T-helper 9 cell (primary cell): Measurements from ENCODE around the gene ALPK3.

Source experiments
- DNase-seq: peaks from one replicate; pipeline ENCODE4 v3.0.0-alpha.2; 2020

ALPK3 gene

DNA sequence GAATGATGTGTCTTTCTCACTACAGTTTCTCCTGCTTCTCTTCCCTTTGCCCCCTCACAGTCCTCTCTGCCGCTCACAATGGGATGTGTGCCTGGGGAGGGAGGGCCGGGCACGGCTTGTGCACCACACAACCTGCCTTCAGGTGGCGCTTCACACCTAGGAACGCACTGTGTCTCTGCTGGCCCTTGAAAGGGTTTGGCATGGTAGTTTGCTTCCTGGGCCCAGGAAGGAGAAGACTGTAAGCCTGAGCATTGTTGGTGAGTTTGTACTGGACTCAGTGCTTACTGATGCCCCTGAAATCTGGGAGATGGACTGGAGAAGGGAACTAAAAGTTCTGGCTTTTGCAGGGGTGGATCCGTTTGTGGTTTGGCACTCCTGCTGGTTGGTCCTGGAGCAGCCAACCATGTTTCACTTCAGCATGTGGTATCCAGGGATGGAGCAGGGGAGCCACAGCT, 9.2 kb downstream of the ALPK3 start:
- no peak for DNase-seq

- no peak for DNase-seq
These were observed 10.1 kb downstream of the ALPK3 start for GRCh38 chr15:84827246-84827645.

- DNase-seq, result no peak
These were observed 11.1 kb downstream of the ALPK3 start for GRCh38 chr15:84828086-84828908.

DNA sequence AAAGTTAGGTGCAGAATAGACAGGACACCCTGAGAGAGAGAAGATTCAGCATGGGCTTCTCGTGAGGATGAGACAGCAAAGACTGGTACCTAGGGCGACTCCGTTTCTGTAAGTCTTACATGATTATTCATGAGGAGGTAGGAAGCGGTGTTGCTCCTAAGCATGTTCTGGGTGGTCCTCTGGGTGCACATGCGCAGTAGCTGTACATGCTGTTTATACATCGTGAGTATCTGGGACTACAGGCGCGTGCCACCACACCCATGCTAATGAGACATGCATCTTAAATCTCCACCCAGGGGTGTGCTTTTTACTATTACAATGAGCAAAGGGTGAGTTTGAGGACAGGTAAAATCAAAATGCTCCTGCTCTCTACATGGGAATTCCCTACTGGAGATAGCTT, 12.3 kb downstream of the ALPK3 start:
- no peak for DNase-seq

DNA sequence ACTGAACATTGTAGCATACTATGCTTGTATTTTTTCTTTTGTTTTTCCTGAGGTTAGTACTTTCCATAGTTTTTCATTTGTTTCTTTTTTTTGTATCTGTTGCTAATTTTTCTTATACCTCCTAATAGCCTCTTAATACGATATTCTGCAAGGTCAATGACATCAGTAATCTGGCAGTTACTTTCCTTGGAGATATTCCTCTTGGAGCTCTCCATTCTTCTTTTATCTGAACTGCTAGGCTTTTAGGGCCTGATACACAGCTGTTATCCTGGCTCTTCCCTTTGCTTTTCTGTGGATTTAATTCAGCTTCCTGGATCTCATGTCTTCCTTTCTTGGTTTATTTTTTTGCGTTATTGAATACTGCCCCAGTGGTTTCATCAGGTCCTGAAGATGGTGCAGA, 12.9 kb downstream of the ALPK3 start:
- no peak for DNase-seq

DNA sequence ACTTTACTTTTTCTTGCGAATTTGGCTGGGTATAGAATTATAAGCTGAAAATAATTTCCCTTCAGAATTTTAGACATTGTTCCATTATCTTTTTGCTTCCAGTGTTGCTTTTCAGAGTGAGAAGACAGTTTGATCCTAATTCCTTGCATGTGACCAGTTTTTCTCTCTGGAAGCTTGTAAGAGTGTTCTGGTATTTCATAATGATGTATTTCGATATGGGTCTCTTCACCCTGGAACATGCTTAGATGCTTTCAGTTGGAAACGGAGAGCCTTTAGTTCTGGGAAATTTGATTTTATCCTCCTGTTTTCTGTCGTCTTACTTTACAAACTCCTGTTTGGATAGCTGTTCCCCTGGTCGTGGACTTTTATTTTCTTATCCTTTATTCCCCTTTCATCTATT, 13.9 kb downstream of the ALPK3 start:
- no peak for DNase-seq

DNA sequence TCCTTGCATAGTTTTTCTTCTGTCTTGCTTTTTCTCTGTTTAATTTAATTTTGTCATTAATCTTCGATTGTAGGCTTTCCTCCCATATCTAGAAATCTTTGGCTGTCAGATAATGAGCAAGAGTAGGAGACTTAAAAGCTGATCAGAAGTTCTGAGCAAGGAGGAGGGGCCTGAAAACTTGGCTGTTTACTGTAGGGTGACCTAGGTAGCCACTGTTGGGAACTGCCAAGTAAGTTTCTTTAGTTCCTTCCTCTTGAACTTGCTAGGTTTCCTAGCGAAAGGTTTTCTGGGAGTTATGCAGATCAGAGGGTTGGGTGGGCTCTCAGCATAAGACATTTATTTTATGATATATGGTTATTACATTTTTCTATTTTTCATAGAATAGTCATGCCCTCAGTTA, 14.5 kb downstream of the ALPK3 start:
- no peak for DNase-seq

DNA sequence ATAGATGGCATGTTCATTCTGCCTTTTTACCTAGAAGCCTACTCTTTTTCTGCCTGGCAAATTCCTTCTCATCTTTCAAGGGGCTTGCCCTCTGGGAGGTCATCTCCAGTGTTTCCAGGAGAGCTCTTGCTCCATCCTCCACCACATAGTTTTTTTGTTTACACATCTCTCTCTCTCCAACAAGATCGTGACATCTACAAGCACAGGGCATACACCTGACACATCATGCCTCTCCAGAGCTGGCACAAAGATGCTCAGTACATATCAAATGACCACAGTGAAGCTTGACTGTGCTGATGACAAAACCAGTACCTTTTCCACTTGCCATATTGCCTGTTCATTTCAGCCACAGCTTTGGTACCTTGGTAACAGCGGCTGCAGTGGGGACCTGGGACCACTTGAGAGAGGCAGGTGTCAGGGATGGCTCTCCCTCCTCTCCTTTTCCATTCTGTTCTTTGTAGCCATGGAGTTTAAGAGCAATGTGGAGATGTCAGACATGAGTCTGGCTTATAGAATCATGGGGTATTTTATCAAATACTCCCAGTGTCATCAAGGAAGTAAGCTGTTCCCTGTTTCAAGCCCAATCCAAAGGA, 15.4 kb downstream of the ALPK3 start:
- no peak for DNase-seq

DNA sequence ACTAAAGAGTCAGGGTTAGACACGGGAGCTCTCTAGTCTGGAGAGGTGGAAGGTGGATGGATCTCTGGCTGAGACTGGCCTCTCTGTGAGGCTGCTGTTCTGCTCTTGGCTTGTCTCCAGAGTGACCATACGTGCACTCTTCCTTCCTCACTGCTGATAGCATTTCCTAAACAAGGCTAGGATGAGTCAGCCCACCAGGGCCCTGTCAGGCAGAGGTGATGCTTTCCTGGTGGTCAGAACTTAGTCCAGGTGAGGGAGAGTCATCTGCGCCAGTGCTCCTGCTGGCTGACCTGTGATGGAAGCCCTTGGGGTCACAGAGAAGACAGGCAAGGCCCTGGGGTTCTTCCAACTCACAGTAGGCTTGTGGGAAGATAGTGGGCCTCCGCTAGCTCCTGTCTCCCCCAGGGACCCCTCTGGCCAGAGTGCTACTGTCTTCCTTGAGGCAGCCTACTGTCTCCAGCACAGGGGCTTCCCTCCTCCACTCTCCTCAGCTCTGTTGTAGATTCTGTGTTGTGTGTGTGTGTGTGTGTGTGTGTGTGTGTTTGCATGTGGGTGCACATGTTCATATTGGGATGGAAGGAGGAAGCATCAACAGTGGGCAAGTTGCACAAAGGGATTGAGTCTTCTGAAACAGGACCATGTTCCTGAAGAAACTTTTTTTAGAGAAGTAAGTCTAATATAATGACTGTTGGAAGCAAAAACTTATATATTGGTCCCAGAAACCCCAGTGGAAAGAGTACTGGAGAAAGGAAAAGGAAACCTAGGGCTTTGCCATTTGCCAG, 16.5 kb downstream of the ALPK3 start:
- DNase-seq, result no peak

- no peak for DNase-seq
These were observed 17.2 kb downstream of the ALPK3 start for GRCh38 chr15:84834229-84834955.

DNA sequence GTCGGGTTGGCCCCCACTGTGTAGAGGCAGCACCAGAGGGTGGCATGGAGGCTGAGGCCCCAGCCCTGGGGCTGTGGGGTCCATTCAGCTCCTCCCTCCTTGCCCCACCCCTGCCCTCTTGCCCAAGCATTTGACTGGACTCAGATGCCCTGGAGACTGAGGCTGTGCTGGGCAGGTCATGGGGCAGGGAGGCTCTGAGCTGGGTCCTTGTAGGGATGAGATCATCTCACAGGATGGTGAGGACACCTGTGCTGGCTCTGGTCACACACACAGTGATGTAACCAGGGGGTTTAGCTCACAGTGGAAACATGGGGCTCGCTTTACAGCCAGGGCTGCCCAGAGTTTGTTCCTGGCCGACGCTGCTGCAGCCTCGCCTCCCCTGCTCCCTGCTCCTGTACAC, 17.8 kb downstream of the ALPK3 start:
- DNase-seq, result no peak

DNA sequence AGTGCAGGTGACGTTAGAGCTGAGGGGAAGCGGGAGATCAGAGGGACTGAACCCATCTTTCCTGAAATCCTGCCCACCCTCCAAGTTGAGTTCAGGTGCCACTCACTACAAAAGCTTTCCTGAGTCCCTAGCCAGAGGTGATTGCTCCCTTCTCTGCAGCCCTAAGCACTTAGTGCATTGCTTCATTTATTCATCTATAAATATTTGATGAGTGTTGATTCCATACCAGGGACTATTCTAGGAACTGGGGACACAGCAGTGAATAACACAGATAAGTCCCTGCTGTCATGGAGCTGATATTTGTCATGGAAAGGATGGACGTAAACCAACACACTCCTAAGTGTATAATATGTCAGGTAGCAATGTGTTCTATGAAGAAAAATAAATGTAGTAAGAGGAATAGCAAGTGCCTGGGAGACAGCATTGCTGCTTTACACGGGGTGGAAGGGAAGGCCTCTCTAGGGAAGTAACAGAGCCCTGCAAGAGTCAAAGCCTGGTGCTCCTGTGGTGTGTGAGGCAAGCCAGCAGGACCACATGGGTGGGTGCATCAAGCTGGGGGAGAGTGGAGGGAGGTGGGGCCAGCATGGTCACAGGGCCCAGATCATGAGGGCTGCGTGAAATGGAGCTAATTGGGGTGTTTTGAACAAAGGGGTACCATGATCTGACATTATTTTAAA, 18.6 kb downstream of the ALPK3 start:
- no peak for DNase-seq

- no peak for DNase-seq
These were observed 19.7 kb downstream of the ALPK3 start for GRCh38 chr15:84836844-84837243.

DNA sequence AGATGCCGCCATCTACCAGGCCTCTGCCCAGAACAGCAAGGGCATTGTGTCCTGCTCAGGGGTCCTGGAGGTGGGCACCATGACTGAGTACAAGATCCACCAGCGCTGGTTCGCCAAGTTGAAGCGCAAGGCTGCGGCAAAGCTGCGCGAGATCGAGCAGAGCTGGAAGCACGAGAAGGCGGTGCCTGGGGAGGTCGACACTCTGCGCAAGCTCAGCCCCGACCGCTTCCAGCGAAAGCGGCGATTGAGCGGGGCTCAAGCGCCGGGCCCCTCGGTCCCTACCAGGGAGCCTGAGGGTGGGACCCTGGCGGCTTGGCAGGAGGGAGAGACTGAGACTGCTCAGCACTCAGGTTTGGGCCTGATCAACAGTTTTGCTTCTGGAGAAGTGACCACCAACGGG, 22.6 kb downstream of the ALPK3 start:
- DNase-seq, result no peak

DNA sequence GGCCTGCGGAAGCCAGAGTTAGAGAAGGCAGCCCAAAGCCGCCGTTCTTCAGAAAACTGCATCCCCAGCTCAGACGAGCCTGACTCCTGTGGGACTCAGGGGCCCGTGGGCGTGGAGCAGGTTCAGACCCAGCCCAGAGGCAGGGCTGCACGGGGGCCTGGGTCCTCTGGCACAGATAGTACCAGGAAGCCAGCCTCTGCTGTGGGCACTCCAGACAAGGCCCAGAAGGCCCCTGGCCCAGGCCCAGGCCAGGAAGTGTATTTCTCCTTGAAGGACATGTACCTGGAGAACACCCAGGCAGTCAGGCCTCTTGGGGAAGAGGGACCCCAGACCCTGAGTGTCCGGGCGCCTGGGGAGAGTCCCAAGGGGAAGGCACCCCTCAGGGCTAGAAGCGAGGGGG, 23.1 kb downstream of the ALPK3 start:
- no peak for DNase-seq

DNA sequence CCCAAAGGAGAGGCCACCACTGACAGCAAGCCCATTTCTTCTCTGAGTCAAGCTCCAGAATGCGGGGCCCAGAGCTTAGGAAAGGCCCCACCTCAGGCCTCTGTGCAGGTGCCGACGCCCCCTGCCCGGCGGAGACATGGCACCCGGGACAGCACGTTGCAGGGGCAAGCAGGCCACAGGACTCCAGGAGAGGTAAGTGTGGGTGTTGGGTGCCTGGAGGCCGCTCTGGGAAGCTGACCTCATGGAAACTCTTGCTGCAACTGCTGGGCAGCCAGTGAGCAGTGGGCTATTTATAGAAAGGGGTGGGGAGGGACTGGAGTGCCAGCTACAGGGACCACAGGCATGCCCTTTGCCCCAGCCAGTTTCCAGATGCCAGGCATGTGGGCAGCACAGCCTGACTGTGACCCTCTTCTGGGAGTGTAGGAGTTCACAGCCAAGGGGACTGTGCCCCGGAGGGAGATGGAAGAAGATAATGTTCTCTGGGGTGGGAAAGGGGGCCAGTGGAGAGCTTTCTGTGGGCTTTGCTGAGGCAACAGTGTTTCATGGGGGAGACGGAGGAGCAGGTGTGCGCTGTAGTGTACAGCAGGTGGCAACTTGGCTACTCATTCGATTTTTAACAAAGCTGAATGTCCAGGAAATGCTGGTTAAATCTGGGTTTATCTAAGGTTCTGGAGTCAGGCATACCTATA, 23.7 kb downstream of the ALPK3 start:
- DNase-seq, result no peak

DNA sequence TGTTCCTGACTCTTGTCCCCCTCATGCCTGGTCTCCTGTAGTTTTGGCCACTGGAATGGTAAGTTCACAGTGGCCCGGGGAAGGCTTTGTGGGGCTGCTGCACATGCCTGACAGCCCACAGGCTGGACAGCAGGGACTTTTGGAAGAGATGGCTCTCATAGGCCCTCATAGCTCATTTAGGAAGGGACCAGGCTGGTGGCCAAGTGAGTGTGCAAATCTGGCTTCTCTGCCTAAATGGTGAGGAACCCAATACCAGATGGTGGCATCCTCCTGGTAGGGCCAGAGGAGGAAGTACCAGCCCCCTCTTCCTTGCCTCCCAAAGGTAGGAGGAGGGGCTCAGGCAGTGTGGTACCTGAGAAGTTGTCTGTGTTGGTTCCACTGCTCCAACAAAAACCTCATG, 25.6 kb downstream of the ALPK3 start:
- DNase-seq, result no peak

DNA sequence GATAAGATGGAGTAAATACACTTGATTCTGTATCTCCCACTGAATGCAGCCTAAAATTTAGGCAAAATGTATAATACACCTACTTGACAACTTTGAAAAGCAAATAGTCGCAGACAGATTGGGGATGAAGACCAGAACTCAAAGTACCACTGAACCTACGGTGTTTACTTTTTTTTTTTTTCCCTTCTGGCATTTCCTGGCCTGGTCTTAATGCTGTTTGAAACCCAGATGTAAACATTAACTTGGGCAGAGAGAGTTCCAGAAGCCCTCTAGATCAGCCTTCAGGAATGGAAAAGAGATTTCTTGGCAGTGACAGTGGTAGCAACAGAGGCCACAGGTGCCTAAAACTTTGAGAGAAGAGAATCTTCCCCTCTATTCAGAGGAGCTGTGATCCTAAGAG, 27.8 kb downstream of the ALPK3 start:
- no peak for DNase-seq

GRCh38 chr15:84845631-84846030, 28.5 kb downstream of the ALPK3 start:
- DNase-seq, result peak; percentile 13

- DNase-seq, result no peak
These were observed 29.1 kb downstream of the ALPK3 start for GRCh38 chr15:84846269-84846668.

DNA sequence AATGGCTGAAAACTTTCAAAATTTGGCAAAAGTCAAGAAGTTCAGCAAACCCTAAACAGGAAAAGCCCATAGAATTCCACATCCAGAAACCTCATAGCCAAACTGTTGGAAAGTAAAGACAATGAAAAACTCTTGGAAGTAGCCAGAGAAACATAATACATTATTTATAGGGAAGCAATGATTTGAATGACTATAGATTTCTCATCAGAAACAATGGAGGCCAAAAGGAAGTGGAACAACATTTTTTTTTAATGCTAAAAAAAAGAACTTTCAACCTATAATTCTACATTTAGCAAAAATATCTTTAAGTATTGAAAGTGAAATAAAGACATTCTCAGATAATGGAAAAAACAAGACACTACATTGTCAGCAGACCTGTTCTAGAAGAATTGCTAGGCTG, 30.2 kb downstream of the ALPK3 start:
- no peak for DNase-seq

DNA sequence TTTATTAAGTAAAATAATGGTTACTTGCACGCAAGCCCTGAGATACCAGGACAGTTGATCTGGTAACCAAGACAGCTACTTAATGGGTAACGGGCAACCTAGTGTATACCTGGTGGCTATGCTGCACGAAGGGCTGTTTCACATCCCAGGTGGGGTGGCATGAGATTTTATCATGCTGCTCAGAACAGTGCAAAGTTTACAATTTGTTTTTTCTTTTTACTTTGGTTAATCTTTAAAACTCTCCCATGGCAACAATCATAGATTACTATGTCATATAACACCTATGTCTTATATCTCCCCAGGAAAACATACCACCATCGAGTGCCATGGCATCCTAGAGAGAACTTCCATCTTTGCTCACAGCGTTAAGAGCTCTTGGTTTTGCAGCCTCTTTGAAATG, 35.1 kb downstream of the ALPK3 start:
- no peak for DNase-seq
